LoVo (cell line): ENCODE results near the gene APPBP2.
"Not testable (repeated sequence)": the region's sequence is repeated elsewhere in the genome, so short reads cannot be mapped to it uniquely, and the experiment has no call there.

ENCODE experiments used
- DNase-seq: peaks from one replicate; pipeline ENCODE4 v3.0.0-alpha.2; 2016; ENCODE audit warnings: low spot score

Gene APPBP2

DNA sequence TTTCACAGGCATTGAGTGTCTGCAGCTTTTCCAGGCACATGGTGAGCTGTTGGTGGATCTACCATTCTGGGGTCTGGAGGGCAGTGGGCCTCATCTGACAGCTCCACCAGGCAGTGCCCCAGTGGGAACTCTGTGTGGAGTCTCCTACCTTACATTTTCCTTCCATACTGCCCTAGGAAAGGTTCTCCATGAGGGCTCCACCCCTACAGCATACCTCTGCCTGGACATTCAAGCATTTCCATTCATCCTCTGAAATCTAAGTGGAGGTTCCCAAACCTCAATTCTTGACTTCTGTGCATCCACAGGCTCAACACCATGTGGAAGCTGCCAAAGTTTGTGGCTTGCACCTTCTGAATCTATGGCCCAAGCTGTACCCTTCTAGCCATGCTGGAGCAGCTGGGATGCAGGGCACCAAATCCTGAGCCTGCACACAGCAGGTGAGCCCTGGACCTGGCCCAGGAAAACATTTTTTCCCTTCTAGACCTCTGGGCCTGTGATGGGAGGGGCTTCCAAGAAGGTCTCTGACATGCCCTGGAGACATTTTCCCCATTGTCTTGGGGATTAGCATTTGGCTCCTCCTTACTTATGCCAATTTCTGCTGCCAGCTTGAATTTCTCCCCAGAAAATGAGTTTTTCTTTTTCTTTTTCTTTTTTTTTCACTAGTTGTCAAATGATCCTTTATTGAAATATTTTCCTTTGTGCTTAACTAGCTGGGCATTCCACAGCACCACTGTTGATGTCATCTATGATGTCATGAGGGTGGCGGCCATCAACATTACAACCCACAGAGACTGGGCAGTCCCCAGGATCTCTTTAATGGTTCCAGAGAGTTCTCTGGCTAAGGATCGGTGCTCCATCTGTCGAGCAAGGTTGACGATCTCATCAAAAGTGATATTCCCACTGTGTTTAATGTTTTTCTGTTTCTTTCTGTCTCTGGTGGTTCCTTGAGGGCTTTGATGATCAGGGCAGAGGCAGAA, 92.7 kb downstream of the APPBP2 start:
- not testable (repeated sequence) for DNase-seq

DNA sequence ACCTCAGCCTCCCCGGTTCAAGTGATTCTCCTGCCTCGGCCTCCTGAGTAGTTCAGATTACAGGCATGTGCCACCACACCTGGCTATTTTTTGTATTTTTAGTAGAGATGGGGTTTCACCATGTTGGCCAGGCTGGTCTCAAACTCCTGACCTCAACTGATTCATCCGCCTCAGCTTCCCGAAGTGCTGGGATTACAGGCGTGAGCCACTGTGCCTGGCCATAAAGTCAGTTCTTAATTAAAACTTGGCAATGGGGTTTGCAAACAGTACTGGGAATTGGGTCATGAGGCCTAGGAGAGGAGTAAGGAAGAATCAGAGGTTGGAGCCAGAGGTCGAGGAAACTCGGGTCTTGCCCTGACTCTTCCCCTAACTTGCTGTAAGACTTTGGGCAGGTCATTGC, 95.5 kb downstream of the APPBP2 start:
- not testable (repeated sequence) for DNase-seq

DNA sequence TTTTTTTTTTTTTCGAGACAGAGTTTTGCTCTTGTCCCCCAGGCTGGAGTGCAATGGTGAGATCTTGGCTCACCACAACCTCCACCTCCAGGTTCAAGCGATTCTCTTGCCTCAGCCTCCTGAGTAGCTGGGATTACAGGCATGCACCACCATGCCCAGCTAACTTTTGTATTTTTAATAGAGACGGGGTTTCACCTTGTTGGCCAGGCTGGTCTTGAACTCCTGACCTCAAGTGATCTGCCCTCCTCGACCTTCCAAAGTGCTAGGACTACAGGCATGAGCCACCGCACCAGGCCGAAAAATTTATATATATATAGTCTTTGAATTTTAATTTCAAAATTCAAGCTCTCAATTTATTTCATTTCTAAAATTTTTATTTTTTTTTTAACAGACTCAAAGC, 97.6 kb downstream of the APPBP2 start:
- DNase-seq: not testable (repeated sequence)

DNA sequence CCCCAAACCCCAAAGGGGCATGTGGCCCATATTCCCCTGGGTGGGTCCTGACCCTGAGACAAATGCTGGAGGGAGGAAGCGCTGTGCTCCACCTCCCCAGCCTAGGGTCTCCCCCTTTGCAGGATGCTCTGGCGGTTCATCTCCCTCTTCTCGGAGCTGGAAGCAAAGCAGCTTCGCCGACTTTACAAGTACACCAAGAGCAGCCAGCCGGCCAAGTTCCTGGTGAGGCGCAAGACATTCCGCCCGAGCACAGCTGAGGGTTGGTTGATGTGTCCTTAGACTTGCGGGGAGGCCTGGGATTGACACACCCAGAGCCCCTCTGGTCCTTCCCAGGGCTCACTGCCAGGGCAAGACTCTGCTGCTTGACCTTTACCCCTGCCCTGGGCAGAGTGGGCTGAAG, 99.4 kb downstream of the APPBP2 start:
- DNase-seq: no peak

DNA sequence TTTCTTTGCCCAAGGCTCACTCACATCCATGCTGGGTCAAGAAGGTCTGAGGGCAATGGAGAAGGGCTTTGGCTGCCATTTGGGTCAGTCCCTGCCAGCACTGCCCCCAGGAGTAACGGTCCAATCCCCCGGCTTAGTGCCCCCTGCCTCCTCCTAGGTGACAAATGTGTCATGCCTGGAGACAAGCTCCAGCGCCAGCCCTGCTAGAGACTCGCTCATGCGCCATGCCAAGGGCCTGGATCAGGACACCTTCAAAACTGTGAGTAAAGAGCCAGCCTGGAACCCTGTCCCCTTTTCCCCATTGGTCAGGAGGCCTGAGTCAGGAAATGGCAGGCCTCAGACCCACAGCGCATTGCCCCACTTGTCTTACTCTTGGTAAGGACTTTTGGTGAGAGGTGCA, 100.4 kb downstream of the APPBP2 start:
- no peak for DNase-seq

DNA sequence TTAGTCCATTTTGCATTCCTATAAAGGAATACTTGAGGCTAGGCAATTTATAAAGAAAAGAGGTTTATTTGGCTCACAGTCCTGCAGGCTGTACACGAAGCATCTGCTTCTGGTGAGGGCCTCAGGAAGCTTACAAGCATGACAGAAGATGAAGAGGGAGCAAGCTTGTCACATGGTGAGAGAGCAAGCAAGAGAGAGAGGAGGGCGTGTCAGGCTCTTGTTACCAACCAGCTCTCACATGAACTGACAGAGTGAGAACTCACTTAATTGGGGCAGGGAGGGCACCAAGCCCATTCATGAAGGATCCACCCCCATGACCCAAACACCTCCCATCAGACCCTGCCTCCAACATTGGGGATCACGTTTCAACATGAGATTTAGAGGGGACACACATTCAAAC, 102.2 kb downstream of the APPBP2 start:
- DNase-seq: no peak

DNA sequence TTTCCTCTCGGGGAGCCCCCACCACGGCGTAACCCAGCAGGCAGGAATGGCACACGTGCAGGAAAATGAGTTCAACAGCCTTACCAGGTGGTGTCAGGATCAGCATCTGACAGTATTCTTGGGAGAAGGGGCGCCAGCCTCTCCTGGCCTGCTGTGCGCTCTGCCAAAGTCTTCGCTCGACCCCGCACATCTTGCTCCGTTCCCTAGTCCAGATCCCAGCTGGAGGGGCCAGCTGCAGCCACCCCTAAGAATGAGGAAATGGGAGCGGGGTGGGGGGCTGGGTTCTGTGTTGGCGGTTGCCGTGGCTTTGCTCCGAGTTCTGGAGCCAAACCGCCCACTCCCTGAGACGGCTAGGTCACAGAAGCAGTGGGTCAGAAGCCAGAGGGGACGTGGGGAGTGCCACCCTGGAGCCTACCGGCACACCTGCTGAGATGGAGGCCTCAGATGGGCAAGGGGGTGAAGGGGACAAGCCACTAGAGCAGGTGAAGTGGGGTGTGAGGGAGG, 103.8 kb downstream of the APPBP2 start, which contains the start of gene CHCT1:
TSS of gene CHCT1 (plus strand) at position 328 of the 504 bp plus-strand sequence. CDS start at position 432, 104 bp downstream.
- DNase-seq: no peak

DNA sequence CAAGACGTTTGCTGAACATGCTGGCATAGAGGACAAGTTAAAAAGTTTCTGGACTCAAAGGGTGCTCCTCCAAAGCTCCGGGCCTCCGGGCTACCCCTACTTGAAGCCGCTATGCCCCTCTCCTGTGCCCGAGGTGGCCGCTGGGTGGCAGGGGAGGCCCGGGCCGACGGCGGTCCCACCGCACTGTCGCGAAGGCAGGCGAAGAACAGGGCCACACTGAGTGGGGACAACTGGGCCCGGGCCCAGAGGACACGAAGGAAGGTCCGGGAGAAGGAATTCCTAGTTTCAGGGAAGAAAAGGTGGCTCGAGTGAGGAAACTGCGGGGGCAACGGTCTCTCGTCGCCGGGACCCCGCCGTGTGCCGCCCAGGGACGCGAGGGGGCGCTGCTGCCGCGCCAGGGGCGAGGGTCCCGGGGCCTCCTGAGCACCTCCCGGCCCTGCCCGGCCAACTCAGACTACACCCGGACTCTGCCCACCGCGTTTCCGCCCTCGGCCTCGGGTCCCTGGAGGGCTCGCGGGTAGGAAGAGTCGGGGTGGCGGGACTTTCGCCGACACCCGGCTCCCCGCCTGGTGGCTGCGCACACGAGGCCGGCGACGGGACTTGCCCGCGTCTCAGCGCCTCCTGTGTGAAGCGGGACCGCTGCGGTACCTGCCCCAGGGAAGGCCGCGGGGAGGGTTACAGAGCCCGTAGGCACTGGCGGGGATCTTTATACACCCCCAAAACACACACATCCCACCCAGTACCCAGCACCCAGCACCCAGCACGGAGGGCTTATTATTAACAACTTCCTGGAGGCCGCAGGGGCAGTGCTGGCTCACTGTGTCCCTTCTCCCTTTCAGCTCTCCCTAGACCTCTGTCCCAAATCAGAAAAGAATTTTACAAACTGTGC, 104.5 kb downstream of the APPBP2 start:
- peak; percentile 14 for DNase-seq

DNA sequence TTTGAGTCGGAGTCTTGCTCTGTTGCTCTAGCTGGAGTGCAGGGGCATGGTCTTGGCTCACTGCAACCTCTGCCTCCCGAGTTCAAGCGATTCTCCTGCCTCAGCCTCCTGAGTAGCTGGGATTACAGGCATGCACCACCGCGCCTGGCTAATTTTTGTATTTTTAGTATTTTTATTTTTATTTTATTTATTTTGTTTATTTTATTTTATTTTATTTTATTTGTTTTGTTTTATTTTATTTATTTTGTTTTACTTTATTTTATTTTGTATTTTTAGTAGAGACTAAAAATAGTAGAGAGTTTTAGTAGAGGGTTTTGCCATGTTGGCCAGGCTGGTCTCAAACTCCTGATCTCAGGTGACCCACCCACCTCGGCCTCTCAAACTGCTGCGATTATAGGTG, 106.2 kb downstream of the APPBP2 start:
- DNase-seq: not testable (repeated sequence)

DNA sequence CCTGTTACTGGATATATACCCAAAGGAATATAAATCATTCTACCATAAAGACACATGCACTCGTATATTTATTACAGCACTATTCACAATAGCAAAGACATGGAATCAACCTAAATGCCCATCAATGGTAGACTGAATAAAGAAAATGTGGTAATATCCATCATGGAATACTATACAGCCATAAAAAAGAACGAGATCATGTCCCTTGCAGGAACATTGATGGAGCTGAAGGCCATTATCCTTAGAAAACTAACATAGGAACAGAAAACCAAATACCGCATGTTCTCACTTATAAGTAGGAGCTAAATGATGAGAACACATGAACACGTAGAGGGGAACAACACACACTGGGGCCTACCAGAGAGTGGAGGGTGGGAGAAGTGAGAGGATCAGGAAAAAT, 107.0 kb downstream of the APPBP2 start:
- DNase-seq: not testable (repeated sequence)

DNA sequence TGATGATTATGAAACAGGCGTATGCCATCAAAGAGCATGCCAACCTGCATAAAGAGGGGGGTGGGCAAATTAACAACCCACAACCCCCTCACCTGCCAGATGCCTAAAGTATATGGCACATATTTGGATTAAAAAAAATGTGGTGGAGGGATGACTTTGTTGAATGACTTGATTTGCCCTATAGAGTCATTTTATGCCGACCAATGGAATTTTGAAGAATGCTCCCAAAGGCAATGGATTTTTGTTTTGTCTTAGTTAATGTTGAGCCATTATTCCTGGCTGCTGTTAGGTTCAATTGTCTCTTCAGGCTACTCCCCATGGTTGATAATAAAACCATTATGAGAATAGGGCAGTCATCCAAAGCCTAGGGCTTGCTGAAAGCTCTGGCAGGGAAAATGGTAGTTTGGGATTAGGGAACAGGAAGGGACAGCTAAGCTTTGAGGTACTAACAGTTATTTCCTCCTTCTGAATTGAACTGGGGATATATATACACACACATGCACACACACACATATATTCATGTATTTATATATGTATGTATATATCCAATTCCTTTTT, 109.6 kb downstream of the APPBP2 start:
- no peak for DNase-seq

DNA sequence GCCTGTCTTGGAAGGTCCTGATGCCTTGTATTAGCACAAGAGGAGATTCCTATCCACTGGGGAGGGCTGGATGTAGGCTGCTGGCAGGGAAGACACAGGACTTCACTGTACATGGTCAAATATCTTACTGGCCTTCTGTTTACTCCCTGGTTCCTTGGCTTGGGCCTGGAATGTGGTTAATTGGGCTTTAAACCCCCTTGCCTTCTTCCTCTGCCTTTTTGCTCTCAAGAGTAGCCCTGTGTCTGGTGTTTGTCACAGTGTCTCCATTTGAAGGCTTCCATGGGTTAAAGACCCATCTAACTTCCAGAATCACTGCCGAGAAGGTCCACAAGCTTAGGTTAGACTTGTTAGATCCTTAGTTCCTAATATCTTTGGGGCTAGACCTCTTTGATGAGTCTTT, 110.9 kb downstream of the APPBP2 start:
- no peak for DNase-seq

DNA sequence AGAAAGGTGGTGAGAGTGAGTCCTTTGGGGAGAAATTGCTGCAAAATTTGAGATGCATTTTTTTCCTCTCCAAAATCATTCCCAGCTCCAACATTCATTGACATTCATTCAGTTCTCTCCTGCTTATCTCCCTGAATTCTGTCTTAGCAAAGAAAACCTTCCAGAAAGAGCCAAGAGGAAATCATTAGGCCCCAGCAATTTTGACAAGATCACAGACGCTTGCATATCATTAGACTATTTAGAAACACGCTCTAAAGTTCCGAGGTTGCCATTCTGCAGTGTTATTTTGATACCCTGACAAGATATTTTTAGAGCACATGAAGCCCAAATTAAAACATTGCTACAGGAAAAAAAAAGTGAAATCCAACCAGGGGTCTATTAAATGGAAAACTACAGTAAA, 113.3 kb downstream of the APPBP2 start:
- DNase-seq: no peak

DNA sequence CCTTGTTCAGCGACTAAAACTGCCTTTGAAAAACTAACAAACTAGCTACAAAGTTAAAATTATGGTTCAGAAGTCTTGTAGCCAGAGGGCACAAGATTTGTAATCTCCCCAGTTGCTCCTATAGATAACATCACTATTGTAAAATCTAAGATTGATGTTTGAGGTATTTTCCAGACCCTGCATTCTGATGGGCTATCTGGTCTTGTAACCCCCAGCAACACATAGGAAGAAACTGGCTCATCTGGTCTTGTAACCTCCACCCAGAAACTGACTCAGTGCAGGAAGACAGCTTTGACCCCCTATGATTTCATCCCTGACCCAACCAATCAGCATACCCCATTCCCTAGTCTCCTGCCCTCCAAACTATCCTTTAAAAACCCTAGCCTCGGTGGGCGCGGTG, 116.0 kb downstream of the APPBP2 start:
- DNase-seq: no peak

DNA sequence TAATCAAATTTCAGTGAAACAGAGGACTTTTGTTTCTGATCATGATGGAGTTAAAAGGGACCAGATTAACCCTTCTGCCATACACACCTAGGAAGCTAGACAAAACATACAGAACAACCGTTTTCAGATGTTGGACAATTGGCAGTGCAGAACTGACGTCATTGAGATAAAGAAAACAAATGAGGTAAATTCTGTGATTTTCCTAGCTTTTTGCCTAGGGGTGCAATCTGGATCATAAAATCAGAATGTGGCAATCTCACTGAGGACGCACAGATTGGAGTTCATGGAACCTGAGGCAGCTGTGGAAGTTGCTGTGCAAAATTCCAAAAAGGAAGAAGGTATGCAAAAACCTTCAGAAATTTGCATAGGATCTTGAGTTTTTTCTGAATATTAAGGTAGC, 119.2 kb downstream of the APPBP2 start:
- no peak for DNase-seq

DNA sequence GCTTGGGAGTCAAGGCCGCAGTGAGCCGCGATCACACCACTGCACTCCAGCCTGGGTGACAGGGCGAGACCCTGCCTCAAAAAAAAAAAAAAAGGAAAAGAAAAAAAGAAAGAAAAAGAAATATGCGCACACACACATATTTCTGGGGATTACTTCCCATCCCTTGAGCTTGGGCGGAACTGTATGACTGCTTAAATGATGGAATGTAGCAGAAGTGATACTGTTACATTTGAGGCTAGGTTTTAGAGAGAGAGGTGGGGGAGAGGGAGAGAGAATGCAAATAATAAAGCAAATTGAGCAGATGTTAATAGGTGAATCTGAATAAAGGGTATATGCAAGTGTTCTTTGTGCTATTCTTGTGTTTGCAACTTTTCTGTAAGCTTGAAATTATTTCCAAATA, 122.1 kb downstream of the APPBP2 start:
- no peak for DNase-seq

DNA sequence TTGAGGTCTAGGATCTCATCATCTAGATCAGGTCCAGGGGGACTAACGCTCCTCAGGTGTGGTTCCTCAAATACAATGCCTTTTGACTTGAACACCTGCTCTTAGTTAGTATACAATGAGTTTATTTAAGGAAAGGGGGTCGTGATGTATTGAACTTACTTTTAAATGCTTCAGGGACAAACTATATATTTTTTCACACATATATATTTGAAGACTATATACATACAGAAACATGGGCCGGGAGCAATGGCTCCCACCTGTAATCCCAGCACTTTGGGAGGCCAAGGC, 122.6 kb downstream of the APPBP2 start:
- DNase-seq: no peak

DNA sequence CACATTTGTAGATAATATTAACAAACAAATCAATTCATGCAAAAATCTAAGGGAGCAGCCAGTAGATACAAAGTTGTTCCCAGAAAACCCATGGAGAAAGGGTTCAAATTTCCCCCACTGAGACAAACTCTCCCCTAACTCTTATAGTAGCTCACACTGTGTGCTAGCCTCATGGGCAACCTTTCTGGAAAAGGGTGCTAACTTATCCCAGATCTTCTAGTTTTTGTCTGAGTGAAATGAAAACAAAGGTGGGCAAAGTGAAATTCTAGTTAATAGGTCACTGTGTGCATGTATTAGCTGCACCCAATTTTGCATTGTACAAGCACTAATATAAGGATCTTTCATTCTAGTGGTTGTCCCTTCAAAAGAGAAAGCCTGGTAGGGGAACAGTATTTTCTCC, 124.2 kb downstream of the APPBP2 start:
- no peak for DNase-seq

DNA sequence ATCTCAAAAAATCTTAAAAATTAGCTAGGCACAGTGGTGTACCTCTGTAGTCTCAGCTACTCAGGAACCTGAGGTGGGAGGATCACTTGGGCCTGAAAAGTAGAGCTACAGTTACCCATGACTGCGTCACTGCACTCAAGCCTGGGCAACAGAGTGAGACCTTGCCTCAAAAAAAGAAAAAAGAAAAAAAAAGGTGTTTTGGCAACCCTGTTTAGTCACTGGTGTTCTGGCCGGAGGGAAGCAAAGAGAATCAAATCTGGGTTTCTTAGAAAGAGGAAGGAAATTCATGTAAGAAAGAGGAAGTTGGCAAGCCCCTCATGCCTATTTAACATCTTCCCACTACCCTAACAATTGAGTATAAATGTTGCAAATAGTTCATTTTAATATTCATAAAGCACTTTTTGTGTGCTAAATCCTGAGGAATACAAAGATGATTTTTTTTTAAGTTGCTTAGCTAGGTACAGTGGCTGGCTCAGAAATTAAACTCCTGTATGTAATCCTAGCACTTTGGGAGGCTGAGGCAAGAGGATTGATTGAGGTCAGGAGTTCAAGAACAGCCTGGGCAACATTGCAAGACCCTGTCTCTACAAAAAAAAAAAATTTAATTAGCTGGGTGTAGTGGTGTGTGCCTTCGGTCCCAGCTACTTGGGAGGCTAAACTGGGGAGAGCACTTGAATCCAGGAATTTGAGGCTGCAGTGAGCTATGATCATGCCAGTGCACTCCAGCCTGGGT, 127.6 kb downstream of the APPBP2 start:
- no peak for DNase-seq

DNA sequence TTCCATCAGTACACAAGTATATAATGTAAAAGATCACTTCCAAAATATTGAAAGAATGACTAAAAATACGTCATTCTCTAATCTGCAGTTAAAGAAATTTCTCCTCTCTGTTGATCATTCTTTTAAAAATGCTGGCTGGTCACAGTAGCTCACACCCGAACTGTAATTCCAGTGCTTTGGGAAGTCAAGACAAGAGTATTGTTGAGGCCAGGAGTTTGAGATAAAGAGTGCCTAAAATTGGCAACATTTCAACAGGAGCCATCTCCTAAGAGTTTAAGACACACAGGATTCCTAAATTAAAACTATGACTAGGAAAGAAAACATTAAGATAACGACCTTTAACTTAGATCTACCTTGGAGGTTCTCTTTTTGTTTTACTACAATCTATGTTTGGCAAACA, 129.6 kb downstream of the APPBP2 start:
- DNase-seq: no peak

DNA sequence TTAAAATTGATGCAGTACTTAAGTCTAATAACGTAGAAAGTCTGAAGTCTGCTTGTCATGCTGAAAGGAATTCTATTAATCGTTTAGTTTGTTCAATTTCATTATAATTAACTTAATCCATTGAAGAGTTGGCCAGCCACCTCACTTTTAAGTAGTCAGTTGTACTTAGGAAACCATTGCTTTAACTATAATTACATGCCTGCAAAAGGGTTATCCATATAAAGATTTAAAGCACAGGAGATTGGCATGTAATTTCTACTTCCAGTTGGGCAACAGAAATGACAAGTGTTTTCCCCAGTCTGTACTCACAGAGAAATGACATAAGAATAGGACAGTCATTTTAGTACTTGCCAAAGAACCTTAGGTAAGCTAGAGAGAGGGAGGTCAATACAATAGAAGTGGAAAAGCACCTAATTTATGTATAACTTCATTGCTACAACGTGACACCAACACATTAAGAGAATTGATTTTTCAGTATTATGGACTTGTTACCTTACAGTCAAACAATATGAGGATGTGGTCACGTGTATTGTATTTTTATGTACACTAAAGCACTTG, 130.5 kb downstream of the APPBP2 start:
- no peak for DNase-seq
